Left renal cortex interstitium (tissue), 4 donors: Measurements from ENCODE around the gene MET. TPM values are rescaled to one million over a fixed set of nuclear protein-coding genes. Genes with fewer than 3 reads are reported as not detected.
"Not testable (repeated sequence)": the region's sequence is repeated elsewhere in the genome, so short reads cannot be mapped to it uniquely, and the experiment has no call there.

Source experiments
- DNase-seq, 4 donors: peaks; one replicate each; pipeline ENCODE4 v3.0.0-alpha.2; 2013; ENCODE audit warnings: low read depth in 4 of 4, low spot score in 2 of 4, missing footprints in 1 of 4
- polyA plus RNA-seq, 4 donors: library from polyadenylated mRNA; unstranded; fragments of 120-200 nt; gene quantifications; one replicate each; pipeline ENCODE4 v1.2.1, GENCODE V29; 2013; ENCODE audit not compliant: insufficient read length in 4 of 4

MET gene
- polyA plus RNA-seq, 4 donors: 35.2 to 46.0 (median 38.6) TPM

DNA sequence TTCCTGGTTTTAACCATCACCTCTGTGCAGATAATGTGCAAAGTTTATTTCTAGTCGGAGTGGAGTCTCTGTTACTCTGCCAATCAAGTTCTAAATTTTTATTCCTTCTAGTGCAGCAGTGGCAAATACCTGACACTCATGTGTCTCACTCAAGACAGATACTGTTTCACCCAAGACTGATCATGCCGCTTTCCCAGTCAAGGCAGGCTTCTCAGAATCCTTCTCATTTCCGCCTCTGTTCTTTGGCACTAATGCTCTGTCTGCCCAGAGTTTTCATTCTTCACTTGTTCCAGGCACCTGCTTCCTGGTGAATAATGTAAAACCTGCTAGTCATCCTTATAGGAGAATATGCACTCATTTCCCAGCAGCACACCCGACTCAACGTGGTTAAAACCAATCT lies 24.7 kb downstream of the MET start:
- no peak for DNase-seq

- no peak for DNase-seq
These were observed 25.2 kb downstream of the MET start for GRCh38 chr7:116697152-116697551.

- no peak for DNase-seq
These were observed 25.8 kb downstream of the MET start for GRCh38 chr7:116697761-116698160.

DNA sequence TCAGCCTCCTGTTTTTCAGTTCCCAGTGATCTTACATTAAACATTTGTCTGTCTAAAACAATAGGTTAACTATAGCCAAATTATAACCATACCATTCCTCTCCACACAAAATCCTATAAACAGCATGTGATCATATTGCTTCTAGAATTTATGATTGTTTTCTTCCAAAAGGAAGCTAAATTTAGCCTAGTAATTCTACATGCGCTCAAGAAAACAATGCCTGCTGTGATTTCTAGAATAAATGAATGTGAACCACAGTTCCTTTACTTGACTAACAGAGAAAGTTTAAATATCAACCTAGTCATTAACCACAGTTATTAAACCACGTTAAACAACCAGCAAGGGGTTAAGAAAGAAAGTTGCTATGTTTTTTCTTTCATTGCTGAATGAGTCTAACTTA lies 26.4 kb downstream of the MET start:
- no peak for DNase-seq

DNA sequence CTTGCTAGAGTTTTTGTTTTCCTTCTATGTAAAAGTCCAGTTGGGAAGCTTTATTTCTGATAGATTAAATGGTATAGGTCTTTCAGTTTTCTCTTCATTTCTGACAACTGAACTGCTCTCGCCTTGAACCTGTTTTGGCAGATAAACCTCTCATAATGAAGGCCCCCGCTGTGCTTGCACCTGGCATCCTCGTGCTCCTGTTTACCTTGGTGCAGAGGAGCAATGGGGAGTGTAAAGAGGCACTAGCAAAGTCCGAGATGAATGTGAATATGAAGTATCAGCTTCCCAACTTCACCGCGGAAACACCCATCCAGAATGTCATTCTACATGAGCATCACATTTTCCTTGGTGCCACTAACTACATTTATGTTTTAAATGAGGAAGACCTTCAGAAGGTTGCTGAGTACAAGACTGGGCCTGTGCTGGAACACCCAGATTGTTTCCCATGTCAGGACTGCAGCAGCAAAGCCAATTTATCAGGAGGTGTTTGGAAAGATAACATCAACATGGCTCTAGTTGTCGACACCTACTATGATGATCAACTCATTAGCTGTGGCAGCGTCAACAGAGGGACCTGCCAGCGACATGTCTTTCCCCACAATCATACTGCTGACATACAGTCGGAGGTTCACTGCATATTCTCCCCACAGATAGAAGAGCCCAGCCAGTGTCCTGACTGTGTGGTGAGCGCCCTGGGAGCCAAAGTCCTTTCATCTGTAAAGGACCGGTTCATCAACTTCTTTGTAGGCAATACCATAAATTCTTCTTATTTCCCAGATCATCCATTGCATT lies 27.1 kb downstream of the MET start:
- no peak for DNase-seq

DNA sequence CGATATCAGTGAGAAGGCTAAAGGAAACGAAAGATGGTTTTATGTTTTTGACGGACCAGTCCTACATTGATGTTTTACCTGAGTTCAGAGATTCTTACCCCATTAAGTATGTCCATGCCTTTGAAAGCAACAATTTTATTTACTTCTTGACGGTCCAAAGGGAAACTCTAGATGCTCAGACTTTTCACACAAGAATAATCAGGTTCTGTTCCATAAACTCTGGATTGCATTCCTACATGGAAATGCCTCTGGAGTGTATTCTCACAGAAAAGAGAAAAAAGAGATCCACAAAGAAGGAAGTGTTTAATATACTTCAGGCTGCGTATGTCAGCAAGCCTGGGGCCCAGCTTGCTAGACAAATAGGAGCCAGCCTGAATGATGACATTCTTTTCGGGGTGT lies 27.7 kb downstream of the MET start:
- DNase-seq: peak in 2 of 4 donors; percentile 29 to 34

GRCh38 chr7:116702046-116702785 lies 30.2 kb downstream of the MET start:
- no peak for DNase-seq

DNA sequence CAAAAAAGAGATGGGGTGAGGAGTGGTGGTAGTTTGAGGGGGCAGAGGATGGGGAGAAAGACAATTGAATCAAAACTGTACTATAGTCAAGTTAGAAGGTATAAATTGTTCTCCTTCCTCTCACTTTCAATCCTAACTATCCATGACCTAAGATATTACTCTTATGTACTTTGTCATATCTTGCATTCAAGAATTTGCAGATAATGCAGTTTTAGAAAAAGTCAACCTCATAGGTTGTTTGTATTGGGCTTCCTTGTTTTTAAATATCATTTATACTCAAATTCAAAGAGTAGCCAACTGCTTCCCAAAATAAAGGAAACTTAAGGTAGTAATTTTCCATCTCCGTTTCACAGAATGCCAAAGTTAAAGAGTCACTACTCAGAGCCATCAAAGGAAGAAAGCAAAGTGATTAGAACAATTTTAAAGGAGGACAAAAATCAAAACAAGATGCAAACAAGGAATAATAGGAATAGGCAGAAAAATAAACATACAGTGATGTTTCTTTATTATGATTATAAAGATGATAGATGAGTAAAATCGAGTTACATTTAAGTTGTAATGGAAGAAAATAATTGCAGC lies 32.7 kb downstream of the MET start:
- DNase-seq: no peak

GRCh38 chr7:116705419-116705818 lies 33.4 kb downstream of the MET start:
- no peak for DNase-seq

DNA sequence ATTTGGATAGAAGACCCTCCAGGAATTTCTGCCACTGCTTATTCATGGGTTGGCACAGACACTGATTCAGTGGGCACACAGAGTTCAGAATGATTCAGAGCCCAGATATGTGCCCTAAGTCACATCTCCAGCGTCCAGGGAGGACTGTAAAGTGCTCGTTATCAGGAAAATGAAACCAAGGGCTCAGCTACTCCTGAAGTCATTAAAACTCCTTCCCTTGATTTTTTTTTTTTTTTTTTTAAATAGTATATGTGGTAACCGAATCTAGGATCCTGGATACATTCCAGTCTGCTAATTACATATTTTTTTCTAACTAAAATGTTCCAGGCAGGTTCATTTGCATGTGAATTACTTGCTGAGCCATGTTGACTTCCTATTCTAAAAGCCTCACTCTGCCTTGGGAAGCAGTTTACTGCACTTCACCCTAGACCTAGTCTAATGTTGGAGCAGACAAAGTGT lies 34.7 kb downstream of the MET start:
- no peak for DNase-seq

- no peak for DNase-seq
These were observed 35.3 kb downstream of the MET start for GRCh38 chr7:116707289-116707688.

GRCh38 chr7:116708248-116708647 lies 36.3 kb downstream of the MET start:
- no peak for DNase-seq

DNA sequence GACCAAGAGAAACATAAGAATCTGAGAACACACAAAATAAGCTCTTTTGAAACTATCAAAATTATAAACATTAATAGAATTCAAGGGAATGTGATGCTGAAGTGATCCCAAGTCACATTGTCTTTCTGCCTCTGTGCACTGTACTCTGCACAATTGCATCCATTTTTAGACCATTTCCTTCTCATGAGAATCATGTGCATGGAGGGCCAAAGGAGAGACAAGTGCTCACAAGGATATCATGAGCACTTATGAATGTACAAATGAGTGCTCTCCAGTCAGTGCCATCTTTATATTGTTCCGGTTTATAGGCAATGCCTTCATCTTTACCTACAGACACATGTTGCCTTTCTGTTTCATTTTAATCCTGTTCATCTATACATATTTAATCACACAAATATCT lies 36.9 kb downstream of the MET start:
- no peak for DNase-seq

- DNase-seq: no peak
These were observed 37.3 kb downstream of the MET start for GRCh38 chr7:116709336-116709735.

- DNase-seq: no peak
These were observed 38.9 kb downstream of the MET start for GRCh38 chr7:116710764-116711452.

GRCh38 chr7:116711790-116712189 lies 39.8 kb downstream of the MET start:
- DNase-seq: no peak

DNA sequence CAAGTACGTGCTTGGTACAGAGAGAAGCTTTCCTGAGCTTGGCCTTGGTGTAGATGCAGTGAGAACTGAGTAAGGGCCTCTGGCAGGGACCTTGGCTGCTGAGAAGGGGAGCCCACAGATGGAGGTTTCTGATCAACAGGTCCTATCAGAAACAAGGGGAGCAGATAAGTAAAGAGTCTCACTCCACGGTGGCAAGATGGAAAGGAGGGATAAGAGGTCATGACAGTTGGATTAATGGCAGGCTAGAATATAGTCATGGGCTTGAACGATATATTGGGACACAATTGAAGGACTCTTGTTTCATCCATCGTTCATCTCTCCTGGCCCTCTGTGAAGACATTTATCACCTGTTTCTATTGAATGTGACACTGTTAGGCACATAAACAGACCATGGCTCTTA lies 41.5 kb downstream of the MET start:
- no peak for DNase-seq

DNA sequence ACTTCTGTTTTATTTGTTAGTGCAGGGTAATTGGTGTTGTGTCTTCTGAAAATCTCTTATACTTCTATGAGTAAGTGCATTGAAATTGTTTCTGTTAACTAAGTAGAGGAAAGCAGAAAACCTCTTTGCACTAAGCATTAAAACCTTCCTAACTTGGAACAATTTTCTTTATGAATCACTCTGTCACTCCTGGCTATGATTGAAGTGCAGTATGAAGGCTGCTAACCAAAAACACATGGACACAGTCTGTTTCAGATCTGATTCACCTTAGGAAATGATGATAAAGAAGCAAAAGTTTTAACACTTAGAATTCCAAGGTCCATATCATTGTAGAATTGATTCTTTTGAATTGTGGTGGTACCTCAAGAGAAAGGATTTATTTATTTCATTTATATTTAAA lies 41.9 kb downstream of the MET start:
- no peak for DNase-seq

DNA sequence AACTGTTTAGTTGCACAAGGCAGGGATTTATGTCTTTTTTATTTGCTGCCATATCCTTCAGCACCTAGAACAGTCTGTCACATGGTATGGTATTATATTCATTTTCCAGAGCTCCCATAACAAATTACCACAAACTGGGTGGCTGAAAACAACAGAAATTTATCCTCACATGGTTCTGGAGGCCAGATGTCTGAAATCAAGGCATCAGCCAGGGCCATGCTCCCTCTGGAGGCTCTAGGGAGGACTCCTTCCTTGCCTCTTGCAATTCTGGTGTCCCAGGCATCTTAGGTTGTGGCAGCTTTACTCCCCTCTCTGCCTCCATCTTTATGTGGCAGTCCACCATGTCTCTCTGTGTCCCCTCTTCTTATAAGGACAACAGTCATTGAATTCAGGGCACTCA lies 43.1 kb downstream of the MET start:
- no peak for DNase-seq

DNA sequence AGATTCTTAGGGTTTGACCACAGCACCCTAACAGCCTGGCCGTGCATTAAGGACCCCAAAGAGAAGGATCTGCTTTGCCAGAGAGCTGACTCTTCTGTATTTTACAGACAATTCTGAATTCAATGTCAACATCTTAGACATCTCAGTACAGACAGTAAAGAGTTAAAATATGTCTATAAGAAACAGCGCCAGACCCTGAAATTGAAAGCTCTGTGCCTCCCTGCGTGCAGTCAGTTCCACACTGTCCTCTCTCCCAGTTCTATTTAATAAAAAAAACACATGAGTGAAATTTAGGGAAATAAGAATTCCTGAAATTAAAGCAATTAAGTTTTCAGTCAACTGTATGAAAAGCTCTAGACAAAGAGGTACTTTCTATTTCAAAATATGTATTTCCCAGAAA lies 45.1 kb downstream of the MET start:
- DNase-seq: no peak

GRCh38 chr7:116723959-116724529 lies 52.0 kb downstream of the MET start:
- not testable (repeated sequence) for DNase-seq
